Upper lobe of right lung (tissue), 1 donor: ENCODE data around the gene LRP1B. TPM values are rescaled to one million over a fixed set of nuclear protein-coding genes. Genes with fewer than 3 reads are reported as not detected.

Experiments used
- ATAC-seq: fragments of 200-7000 bp; cut with Tn5 transposase; one replicate; pipeline ENCODE4 v1.9.1; 2020; ENCODE audit warnings: mild to moderate bottlenecking, moderate library complexity
- DNase-seq: peaks from one replicate; pipeline ENCODE4 v3.0.0-alpha.2; 2020
- H3K27ac ChIP-seq: fragments of 200-600 bp; one replicate; pipeline ENCODE4 v1.8.0; 2022
- H3K27me3 ChIP-seq: fragments of 200-600 bp; one replicate; pipeline ENCODE4 v1.8.0; 2022; ENCODE audit warnings: mild to moderate bottlenecking
- H3K36me3 ChIP-seq: fragments of 200-600 bp; one replicate; pipeline ENCODE4 v1.8.0; 2022
- H3K4me1 ChIP-seq: fragments of 200-600 bp; one replicate; pipeline ENCODE4 v1.8.0; 2022
- H3K4me3 ChIP-seq: fragments of 200-600 bp; one replicate; pipeline ENCODE4 v1.8.0; 2022; ENCODE audit warnings: mild to moderate bottlenecking
- H3K9me3 ChIP-seq: fragments of 200-600 bp; one replicate; pipeline ENCODE4 v1.8.0; 2022
- intact Hi-C: fragments of 100-400 bp; cut with DNase I; formaldehyde crosslinking; loops from one replicate; pipeline ENCODE4 v1.11.0; 2022
- total RNA-seq: library from RNA; stranded (reverse); fragmentation: NEBNext Ultra II Directional; extraction: Animal tissue kit (Norgen Biotek cat#: 25700); gene quantifications from one replicate; pipeline ENCODE4 v1.2.1, GENCODE V29; 2021
- TF ChIP-seq, protein P1 (sequence below): fragments of 200-600 bp; IDR thresholded peaks from one replicate; pipeline ENCODE4 v1.8.0; 2022; ENCODE audit warnings: antibody characterized with exemption
- donor health status: DM: no; HTN: yes; CAD: no; lungs with severe emphysema.

LRP1B gene
- total RNA-seq, 1 donor from 2014 or later = 0.12 TPM

- ATAC-seq (no peak), DNase-seq (no peak)
- H3K27ac ChIP-seq = no peak overlapping the region
- no peaks in the 10 kb centered on the region for H3K9me3 ChIP-seq
- H3K4me1 ChIP-seq = no peaks in the 10 kb centered on the region
- TF ChIP-seq, protein P1, sequence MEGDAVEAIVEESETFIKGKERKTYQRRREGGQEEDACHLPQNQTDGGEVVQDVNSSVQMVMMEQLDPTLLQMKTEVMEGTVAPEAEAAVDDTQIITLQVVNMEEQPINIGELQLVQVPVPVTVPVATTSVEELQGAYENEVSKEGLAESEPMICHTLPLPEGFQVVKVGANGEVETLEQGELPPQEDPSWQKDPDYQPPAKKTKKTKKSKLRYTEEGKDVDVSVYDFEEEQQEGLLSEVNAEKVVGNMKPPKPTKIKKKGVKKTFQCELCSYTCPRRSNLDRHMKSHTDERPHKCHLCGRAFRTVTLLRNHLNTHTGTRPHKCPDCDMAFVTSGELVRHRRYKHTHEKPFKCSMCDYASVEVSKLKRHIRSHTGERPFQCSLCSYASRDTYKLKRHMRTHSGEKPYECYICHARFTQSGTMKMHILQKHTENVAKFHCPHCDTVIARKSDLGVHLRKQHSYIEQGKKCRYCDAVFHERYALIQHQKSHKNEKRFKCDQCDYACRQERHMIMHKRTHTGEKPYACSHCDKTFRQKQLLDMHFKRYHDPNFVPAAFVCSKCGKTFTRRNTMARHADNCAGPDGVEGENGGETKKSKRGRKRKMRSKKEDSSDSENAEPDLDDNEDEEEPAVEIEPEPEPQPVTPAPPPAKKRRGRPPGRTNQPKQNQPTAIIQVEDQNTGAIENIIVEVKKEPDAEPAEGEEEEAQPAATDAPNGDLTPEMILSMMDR = no peak
- intact Hi-C loops = no loop called here
- no peak overlapping the region for H3K4me3 ChIP-seq
- H3K36me3 ChIP-seq = no peaks in the 10 kb centered on the region
- H3K27me3 ChIP-seq = no peaks in the 10 kb centered on the region
Measured at GRCh38 chr2:141599721-141600120, 531.1 kb downstream of the LRP1B start.

DNA sequence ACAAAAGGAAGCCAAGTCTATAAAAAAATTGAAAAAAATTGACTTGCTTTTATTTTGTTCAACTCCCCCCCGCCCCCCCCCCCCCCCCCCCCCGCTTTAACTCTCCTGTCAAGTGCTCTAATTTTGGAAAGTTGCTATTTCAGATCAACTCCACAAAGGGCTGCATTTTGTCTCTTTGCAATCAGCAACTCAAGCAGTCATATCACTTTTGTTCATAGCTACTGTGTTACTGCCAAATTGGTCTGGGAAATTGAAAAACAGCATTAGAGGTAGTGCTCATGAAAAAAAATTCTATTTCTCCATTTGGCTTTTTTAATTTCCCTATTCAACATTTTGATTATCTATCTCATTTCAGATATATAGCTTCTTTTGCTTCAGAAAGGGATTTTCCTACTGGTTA lies 531.8 kb downstream of the LRP1B start:
- Histone ChIP-seq H3K27ac (no peak overlapping the region), H3K4me1 (no peaks in the 10 kb centered on the region), H3K4me3 (no peak overlapping the region), H3K27me3 (no peaks in the 10 kb centered on the region), H3K9me3 (no peaks in the 10 kb centered on the region), H3K36me3 (no peaks in the 10 kb centered on the region)
- intact Hi-C loops = no loop called here
- DNase-seq = no peak
- TF ChIP-seq, protein P1 = no peak
- ATAC-seq = no peak

- no peak for DNase-seq
- Histone ChIP-seq H3K27ac (no peak overlapping the region), H3K4me3 (no peak overlapping the region), H3K36me3 (no peaks in the 10 kb centered on the region), H3K4me1 (no peaks in the 10 kb centered on the region), H3K9me3 (no peaks in the 10 kb centered on the region), H3K27me3 (no peaks in the 10 kb centered on the region)
- intact Hi-C loops = no loop called here
- no peak for ATAC-seq
- TF ChIP-seq, protein P1 = no peak
Measured at GRCh38 chr2:141595316-141595920, 535.4 kb downstream of the LRP1B start.

GRCh38 chr2:141591787-141592186 lies 539.0 kb downstream of the LRP1B start:
- no peak for DNase-seq

GRCh38 chr2:141590620-141591019 lies 540.2 kb downstream of the LRP1B start:
- Histone ChIP-seq H3K9me3 (no peaks in the 10 kb centered on the region), H3K4me1 (no peaks in the 10 kb centered on the region), H3K27ac (no peak overlapping the region), H3K4me3 (no peak overlapping the region), H3K27me3 (no peaks in the 10 kb centered on the region), H3K36me3 (no peaks in the 10 kb centered on the region)
- DNase-seq = no peak
- ATAC-seq = no peak
- TF ChIP-seq, protein P1 = no peak
- intact Hi-C loops = no loop called here

More at GRCh38 chr2:141591787-141592186, 539.0 kb downstream of the LRP1B start:
- Histone ChIP-seq H3K27me3 (no peaks in the 10 kb centered on the region), H3K27ac (no peak overlapping the region), H3K36me3 (no peaks in the 10 kb centered on the region), H3K9me3 (no peaks in the 10 kb centered on the region), H3K4me1 (no peaks in the 10 kb centered on the region), H3K4me3 (no peak overlapping the region)
- TF ChIP-seq, protein P1 = no peak
- intact Hi-C loops = no loop called here
- ATAC-seq = no peak

- Histone ChIP-seq H3K36me3 (no peaks in the 10 kb centered on the region), H3K4me3 (no peak overlapping the region), H3K4me1 (no peaks in the 10 kb centered on the region), H3K9me3 (no peaks in the 10 kb centered on the region), H3K27me3 (no peaks in the 10 kb centered on the region), H3K27ac (no peak overlapping the region)
- ATAC-seq = no peak
- no peak for DNase-seq
- TF ChIP-seq, protein P1 = no peak
- intact Hi-C loops = no loop called here
Measured at GRCh38 chr2:141589314-141589713, 541.5 kb downstream of the LRP1B start.
